Loucy (cell line): Measurements from ENCODE around the gene SMARCA1.

Experiments used
- H2AFZ ChIP-seq: fragments of 200-600 bp; sonication (generic); 2 replicates; pipeline ENCODE4 v1.6.0; 2016; ENCODE audit warnings: antibody characterized with exemption, mild to moderate bottlenecking, low read length, moderate library complexity
- H3F3A ChIP-seq: fragments of 200-600 bp; 2 replicates; pipeline ENCODE4 v1.6.0; 2016; ENCODE audit warnings: antibody characterized with exemption, low read depth, mild to moderate bottlenecking
- H3K27me3 ChIP-seq: fragments of 200-600 bp; sonication (generic); 2 replicates; pipeline ENCODE4 v1.6.1; 2014; ENCODE audit warnings: low read length, mild to moderate bottlenecking; ENCODE audit not compliant: insufficient read depth, poor library complexity, severe bottlenecking
- H3K36me3 ChIP-seq: fragments of 200-600 bp; sonication (generic); 2 replicates; pipeline ENCODE4 v1.6.1; 2016; ENCODE audit warnings: low read length; ENCODE audit not compliant: insufficient read depth
- H3K4me1 ChIP-seq: fragments of 200-600 bp; sonication (generic); 2 replicates; pipeline ENCODE4 v1.5.1; 2014; ENCODE audit warnings: low read length, mild to moderate bottlenecking; ENCODE audit not compliant: insufficient read depth, poor library complexity, severe bottlenecking
- H3K4me2 ChIP-seq: fragments of 200-600 bp; sonication (generic); 2 replicates; pipeline ENCODE4 v1.6.0; 2014; ENCODE audit warnings: antibody characterized with exemption, low read length, low read depth, mild to moderate bottlenecking; ENCODE audit not compliant: poor library complexity, severe bottlenecking
- H3K4me3 ChIP-seq: fragments of 200-600 bp; sonication (generic); 2 replicates; pipeline ENCODE4 v1.5.1; 2014; ENCODE audit warnings: low read length, mild to moderate bottlenecking, mixed read lengths; ENCODE audit not compliant: poor library complexity, severe bottlenecking
- H3K79me2 ChIP-seq: fragments of 200-600 bp; sonication (generic); 2 replicates; pipeline ENCODE4 v1.6.1; 2014; ENCODE audit warnings: low read length; ENCODE audit not compliant: insufficient read depth
- H3K9ac ChIP-seq: fragments of 200-600 bp; sonication (generic); 2 replicates; pipeline ENCODE4 v1.6.0; 2014; ENCODE audit warnings: mild to moderate bottlenecking, low read depth, low read length, moderate library complexity; ENCODE audit not compliant: poor library complexity, severe bottlenecking
- H3K9me2 ChIP-seq: fragments of 200-600 bp; sonication (generic); replicated peaks from 2 replicates; pipeline ENCODE4 v1.6.1; 2016; ENCODE audit warnings: low read depth, low read length, mixed read lengths
- H3K9me3 ChIP-seq: fragments of 200-600 bp; sonication (generic); 2 replicates; pipeline ENCODE4 v1.6.1; 2014; ENCODE audit warnings: mild to moderate bottlenecking, antibody characterized with exemption, low read length, low read depth; ENCODE audit not compliant: insufficient read depth
- H4K20me1 ChIP-seq: fragments of 200-600 bp; sonication (generic); 2 replicates; pipeline ENCODE4 v1.6.0; 2014; ENCODE audit warnings: antibody characterized with exemption, low read length, mild to moderate bottlenecking; ENCODE audit not compliant: insufficient read depth, poor library complexity, severe bottlenecking
- EZH2phosphoT487 ChIP-seq: fragments of 200-600 bp; IDR thresholded peaks from 2 replicates; pipeline ENCODE4 v1.6.1; 2018; ENCODE audit warnings: antibody characterized with exemption, mild to moderate bottlenecking, moderate library complexity, borderline replicate concordance
- TF ChIP-seq, protein P1 (sequence below): fragments of 200-600 bp; sonication (generic); conservative IDR thresholded peaks from 2 replicates; pipeline ENCODE4 v1.5.1; 2014; ENCODE audit warnings: mild to moderate bottlenecking, antibody characterized with exemption, low read length

SMARCA1 gene

GRCh38 chrX:129516402-129516801 lies 6.9 kb downstream of the SMARCA1 start:
- no peak overlapping the region for H3K4me2 ChIP-seq
- H3K9ac ChIP-seq: no peak overlapping the region
- TF ChIP-seq EZH2phosphoT487: no peak
- TF ChIP-seq, protein P1, sequence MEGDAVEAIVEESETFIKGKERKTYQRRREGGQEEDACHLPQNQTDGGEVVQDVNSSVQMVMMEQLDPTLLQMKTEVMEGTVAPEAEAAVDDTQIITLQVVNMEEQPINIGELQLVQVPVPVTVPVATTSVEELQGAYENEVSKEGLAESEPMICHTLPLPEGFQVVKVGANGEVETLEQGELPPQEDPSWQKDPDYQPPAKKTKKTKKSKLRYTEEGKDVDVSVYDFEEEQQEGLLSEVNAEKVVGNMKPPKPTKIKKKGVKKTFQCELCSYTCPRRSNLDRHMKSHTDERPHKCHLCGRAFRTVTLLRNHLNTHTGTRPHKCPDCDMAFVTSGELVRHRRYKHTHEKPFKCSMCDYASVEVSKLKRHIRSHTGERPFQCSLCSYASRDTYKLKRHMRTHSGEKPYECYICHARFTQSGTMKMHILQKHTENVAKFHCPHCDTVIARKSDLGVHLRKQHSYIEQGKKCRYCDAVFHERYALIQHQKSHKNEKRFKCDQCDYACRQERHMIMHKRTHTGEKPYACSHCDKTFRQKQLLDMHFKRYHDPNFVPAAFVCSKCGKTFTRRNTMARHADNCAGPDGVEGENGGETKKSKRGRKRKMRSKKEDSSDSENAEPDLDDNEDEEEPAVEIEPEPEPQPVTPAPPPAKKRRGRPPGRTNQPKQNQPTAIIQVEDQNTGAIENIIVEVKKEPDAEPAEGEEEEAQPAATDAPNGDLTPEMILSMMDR: no peak
- H3K79me2 ChIP-seq: no peaks in the 10 kb centered on the region
- H3K4me3 ChIP-seq: no peak overlapping the region
- no peaks in the 10 kb centered on the region for H3K9me3 ChIP-seq
- H3K4me1 ChIP-seq: no peaks in the 10 kb centered on the region
- H3K27me3 ChIP-seq: no peaks in the 10 kb centered on the region
- H3K36me3 ChIP-seq: no peaks in the 10 kb centered on the region
- no peak overlapping the region for H2AFZ ChIP-seq
- no peaks in the 10 kb centered on the region for H3F3A ChIP-seq
- H3K9me2 ChIP-seq: no peaks in the 10 kb centered on the region
- H4K20me1 ChIP-seq: no peaks in the 10 kb centered on the region

- no peaks in the 10 kb centered on the region for H3K27me3 ChIP-seq
- H2AFZ ChIP-seq: no peak overlapping the region
- no peaks in the 10 kb centered on the region for H3F3A ChIP-seq
- no peaks in the 10 kb centered on the region for H3K9me2 ChIP-seq
- H3K79me2 ChIP-seq: no peaks in the 10 kb centered on the region
- no peaks in the 10 kb centered on the region for H3K9me3 ChIP-seq
- H3K36me3 ChIP-seq: no peaks in the 10 kb centered on the region
- H3K4me1 ChIP-seq: no peaks in the 10 kb centered on the region
- H3K4me2 ChIP-seq: no peak overlapping the region
- no peaks in the 10 kb centered on the region for H4K20me1 ChIP-seq
- H3K9ac ChIP-seq: no peak overlapping the region
- TF ChIP-seq EZH2phosphoT487: no peak
- TF ChIP-seq, protein P1: no peak
- no peak overlapping the region for H3K4me3 ChIP-seq
Observed at GRCh38 chrX:129512409-129512808, 10.9 kb downstream of the SMARCA1 start.

- no peaks in the 10 kb centered on the region for H3K9me2 ChIP-seq
- no peaks in the 10 kb centered on the region for H3K9me3 ChIP-seq
- H3K9ac ChIP-seq: no peak overlapping the region
- no peaks in the 10 kb centered on the region for H3F3A ChIP-seq
- H4K20me1 ChIP-seq: no peaks in the 10 kb centered on the region
- H3K27me3 ChIP-seq: no peaks in the 10 kb centered on the region
- no peak overlapping the region for H3K4me2 ChIP-seq
- no peaks in the 10 kb centered on the region for H3K4me1 ChIP-seq
- H3K79me2 ChIP-seq: no peaks in the 10 kb centered on the region
- no peak overlapping the region for H3K4me3 ChIP-seq
- TF ChIP-seq, protein P1: no peak
- no peak for TF ChIP-seq EZH2phosphoT487
- H3K36me3 ChIP-seq: no peaks in the 10 kb centered on the region
- no peak overlapping the region for H2AFZ ChIP-seq
Observed at GRCh38 chrX:129511689-129512088, 11.6 kb downstream of the SMARCA1 start.
